Tibial artery (tissue), 4 donors: ENCODE data around the gene RRP36.

Source experiments
- DNase-seq, 2 donors: peaks; one replicate each; pipeline ENCODE4 v3.0.0-alpha.2; 2019
- H3K27ac ChIP-seq, 2 donors: fragments of 200-600 bp; sonication (generic) in 1 of 2; 1 replicate in 1 of 2; 2 replicates in 1 of 2; pipeline ENCODE4 v1.5.1; 2018 to 2019; ENCODE audit warnings: mild to moderate bottlenecking in 1 of 2
- H3K27me3 ChIP-seq, 2 donors: fragments of 200-600 bp; sonication (generic) in 1 of 2; one replicate each; pipeline versions ENCODE4 v1.5.1 to v1.6.0; 2016 to 2019
- H3K36me3 ChIP-seq, 3 donors: fragments of 200-600 bp; sonication (generic) in 2 of 3; one replicate each; pipeline ENCODE4 v1.5.1; 2016 to 2019; ENCODE audit warnings: mild to moderate bottlenecking in 2 of 3
- H3K4me1 ChIP-seq, 4 donors: fragments of 200-600 bp; sonication (generic) in 2 of 4; 1 replicate in 3 of 4; 2 replicates in 1 of 4; pipeline ENCODE4 v1.5.1; 2016 to 2019
- H3K4me3 ChIP-seq, 2 donors: fragments of 200-600 bp; sonication (generic) in 1 of 2; 1 replicate in 1 of 2; 2 replicates in 1 of 2; pipeline ENCODE4 v1.5.1; 2018 to 2019; ENCODE audit warnings: mild to moderate bottlenecking in 2 of 2
- H3K9me3 ChIP-seq, 3 donors: fragments of 200-600 bp; sonication (generic) in 1 of 3; one replicate each; pipeline ENCODE4 v1.5.1; 2016 to 2019
- intact Hi-C: fragments of 100-400 bp; cut with DNase I; formaldehyde crosslinking; loops from one replicate; pipeline ENCODE4 v1.15.0; 2023; ENCODE audit warnings: low total_unique reads
- TF ChIP-seq, protein P1 (sequence below), 2 experiments: fragments of 200-600 bp in 1 of 2; fragments of 450-650 bp in 1 of 2; IDR thresholded peaks; one replicate each; pipeline ENCODE4 v1.5.1; 2017 to 2019; ENCODE audit warnings: antibody characterized with exemption in 2 of 2, mild to moderate bottlenecking in 1 of 2, moderate library complexity in 1 of 2

The RRP36 gene

GRCh38 chr6:43058531-43058930 lies 37.1 kb downstream of the RRP36 start:
- Histone ChIP-seq H3K4me3 (peak overlapping the region; percentile 76 to 92), H3K4me1 (peaks cover 4 to 34% (median 25%) of the 10 kb centered on the region in 4 donors), H3K9me3 (no peaks in the 10 kb centered on the region), H3K27ac (peak overlapping the region; percentile 83 to 91), H3K27me3 (no peaks in the 10 kb centered on the region), H3K36me3 (peaks cover 0 to 45% (median 35%) of the 10 kb centered on the region in 3 donors)
- DNase-seq: no peak
- TF ChIP-seq, protein P1, sequence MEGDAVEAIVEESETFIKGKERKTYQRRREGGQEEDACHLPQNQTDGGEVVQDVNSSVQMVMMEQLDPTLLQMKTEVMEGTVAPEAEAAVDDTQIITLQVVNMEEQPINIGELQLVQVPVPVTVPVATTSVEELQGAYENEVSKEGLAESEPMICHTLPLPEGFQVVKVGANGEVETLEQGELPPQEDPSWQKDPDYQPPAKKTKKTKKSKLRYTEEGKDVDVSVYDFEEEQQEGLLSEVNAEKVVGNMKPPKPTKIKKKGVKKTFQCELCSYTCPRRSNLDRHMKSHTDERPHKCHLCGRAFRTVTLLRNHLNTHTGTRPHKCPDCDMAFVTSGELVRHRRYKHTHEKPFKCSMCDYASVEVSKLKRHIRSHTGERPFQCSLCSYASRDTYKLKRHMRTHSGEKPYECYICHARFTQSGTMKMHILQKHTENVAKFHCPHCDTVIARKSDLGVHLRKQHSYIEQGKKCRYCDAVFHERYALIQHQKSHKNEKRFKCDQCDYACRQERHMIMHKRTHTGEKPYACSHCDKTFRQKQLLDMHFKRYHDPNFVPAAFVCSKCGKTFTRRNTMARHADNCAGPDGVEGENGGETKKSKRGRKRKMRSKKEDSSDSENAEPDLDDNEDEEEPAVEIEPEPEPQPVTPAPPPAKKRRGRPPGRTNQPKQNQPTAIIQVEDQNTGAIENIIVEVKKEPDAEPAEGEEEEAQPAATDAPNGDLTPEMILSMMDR (IDR thresholded peaks at IDR 0.05): no peak
- intact Hi-C loops: no loop called here

GRCh38 chr6:43059168-43060033 lies 38.0 kb downstream of the RRP36 start, which contains the start of the genes KLC4 and MRPL2:
TSS of gene KLC4 (plus strand) at chr6:43059631. CDS start at chr6:43061336, 1,705 bp downstream.
TSS of gene MRPL2 (minus strand) at chr6:43059434. CDS start at chr6:43059381, 53 bp downstream.
- Histone ChIP-seq H3K9me3 (no peaks in the 10 kb centered on the region), H3K36me3 (peaks cover 0 to 54% (median 35%) of the 10 kb centered on the region in 3 donors), H3K4me3 (peak within 1 kb of the TSS; percentile 76 to 92), H3K27me3 (no peaks in the 10 kb centered on the region), H3K27ac (peak within 1 kb of the TSS; percentile 83 to 91), H3K4me1 (peaks cover 4 to 30% (median 23%) of the 10 kb centered on the region in 4 donors)
- peak; percentile 98 to 99 for DNase-seq
- intact Hi-C loops: no loop called here
- TF ChIP-seq, protein P1 (IDR thresholded peaks at IDR 0.05): no peak

DNA sequence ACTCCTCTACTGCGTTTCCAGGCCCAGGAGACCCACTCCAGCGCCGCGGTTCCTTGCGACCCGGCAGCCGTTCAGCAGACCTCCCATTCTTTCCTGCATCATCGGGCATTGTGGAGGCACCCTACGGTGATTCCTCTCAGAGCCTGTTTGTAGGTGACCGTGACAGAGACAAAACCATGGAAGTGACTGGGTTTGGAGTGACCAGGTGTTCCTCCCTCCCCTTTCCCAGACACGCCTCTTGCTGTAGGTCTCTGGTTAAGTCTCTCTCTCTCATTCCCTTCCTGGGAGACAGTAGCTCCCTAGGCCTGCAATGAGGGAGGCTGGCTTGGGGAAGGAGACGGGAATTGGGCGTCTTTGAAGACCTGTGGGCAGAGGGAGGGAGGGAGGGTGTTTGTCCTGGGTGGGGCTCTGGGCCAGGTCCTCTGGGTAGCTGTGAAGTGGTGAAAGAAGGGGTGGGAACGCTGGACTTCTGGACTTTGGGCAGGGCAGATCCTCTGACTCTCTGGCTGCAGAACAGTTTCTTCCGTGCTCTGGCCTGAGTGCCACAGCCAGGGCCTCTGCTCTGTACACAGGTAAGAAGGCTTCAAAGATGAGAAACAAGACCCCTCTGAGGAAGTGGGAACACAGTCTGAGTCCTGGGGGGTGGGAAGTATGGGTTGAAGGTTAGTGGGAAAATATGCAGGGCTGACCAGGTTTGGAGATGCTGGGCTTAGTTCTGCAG lies 38.8 kb downstream of the RRP36 start:
- peaks cover 4 to 30% (median 21%) of the 10 kb centered on the region in 4 donors for H3K4me1 ChIP-seq
- peak in 1 of 2 donors; percentile 65 for DNase-seq
- peak overlapping the region; percentile 83 to 91 for H3K27ac ChIP-seq
- H3K27me3 ChIP-seq: no peaks in the 10 kb centered on the region
- H3K36me3 ChIP-seq: peaks cover 0 to 60% (median 35%) of the 10 kb centered on the region in 3 donors
- no peaks in the 10 kb centered on the region for H3K9me3 ChIP-seq
- intact Hi-C loops: no loop called here
- H3K4me3 ChIP-seq: peak overlapping the region; percentile 76 to 92
- TF ChIP-seq, protein P1 (IDR thresholded peaks at IDR 0.05): no peak

DNA sequence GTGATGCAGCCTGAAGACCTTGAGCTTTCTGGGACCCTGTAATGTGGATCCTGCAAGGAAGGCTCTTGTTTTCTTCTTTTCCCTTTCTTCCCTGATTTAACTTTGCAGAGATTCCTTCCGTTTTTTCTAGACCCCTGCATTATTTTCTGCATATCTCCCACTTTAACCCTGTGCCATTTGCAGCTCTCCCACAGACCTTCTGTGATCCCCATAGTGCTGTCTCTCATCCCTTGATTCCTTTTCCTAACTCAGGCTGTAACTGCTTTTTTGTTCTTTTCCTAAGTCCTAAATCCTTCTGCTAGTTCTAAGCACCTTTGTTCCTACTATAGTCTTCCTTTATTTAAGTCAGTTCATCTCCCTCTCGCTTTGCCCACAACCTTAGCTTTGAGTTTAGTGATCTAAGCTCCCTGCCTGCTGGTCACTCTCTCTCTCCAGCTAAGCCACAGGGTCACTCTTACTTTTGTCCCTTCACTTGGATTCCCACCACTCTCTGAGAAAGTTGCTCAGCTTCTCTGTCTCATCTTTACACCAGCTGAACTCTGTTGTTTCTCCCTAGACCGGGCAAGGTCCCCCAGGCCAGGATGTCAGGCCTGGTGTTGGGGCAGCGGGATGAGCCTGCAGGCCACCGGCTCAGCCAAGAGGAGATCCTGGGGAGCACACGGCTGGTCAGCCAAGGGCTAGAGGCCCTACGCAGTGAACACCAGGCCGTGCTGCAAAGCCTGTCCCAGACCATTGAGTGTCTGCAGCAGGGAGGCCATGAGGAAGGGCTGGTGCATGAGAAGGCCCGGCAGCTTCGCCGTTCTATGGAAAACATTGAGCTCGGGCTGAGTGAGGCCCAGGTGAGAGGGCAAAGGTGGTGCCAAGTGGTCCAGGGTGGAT lies 39.6 kb downstream of the RRP36 start:
- TF ChIP-seq, protein P1 (IDR thresholded peaks at IDR 0.05): no peak
- intact Hi-C loops: no loop called here
- Histone ChIP-seq H3K36me3 (peaks cover 5 to 60% (median 35%) of the 10 kb centered on the region in 3 donors), H3K9me3 (no peaks in the 10 kb centered on the region), H3K27ac (peak overlapping the region in 1 of 2 donors; percentile 91), H3K27me3 (no peaks in the 10 kb centered on the region), H3K4me3 (peak overlapping the region; percentile 76 to 92), H3K4me1 (peaks cover 4 to 30% (median 21%) of the 10 kb centered on the region in 4 donors)
- DNase-seq: no peak

DNA sequence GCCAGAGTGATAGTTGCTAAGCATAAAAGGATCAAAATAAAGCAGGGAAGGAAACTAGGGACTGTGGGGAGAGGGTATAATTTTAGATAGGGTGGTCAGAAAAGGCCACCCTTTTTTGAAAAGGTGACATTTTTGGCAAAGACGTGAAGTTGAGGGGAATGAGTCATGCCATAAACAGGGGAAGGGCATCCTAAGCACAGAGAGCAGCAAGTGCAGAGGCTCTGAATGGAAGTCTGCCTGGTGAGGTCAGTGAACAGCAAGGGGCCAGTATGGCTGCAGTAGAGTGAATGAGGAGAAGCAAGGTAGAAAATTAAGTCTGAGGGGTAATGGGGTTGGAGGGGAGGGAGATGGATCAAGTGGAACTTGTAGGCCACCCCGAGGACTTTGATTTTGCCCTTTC lies 40.4 kb downstream of the RRP36 start:
- no peak overlapping the region for H3K4me3 ChIP-seq
- H3K27me3 ChIP-seq: no peaks in the 10 kb centered on the region
- no peaks in the 10 kb centered on the region for H3K9me3 ChIP-seq
- DNase-seq: no peak
- H3K36me3 ChIP-seq: peaks cover 13 to 60% (median 35%) of the 10 kb centered on the region in 3 donors
- H3K4me1 ChIP-seq: peaks cover 4 to 30% (median 21%) of the 10 kb centered on the region in 4 donors
- no peak overlapping the region for H3K27ac ChIP-seq
- intact Hi-C loops: no loop called here
- TF ChIP-seq, protein P1 (IDR thresholded peaks at IDR 0.05): no peak
